Stimulated activated CD4-positive, alpha-beta T cell treated with anti-CD3 and anti-CD28 coated beads, TNF-alpha, amount 100 ng/mL, for 24 hours (primary cell): ENCODE data around the gene KCNMA1.

Experiments
- DNase-seq, 3 experiments: peaks; one replicate each; pipeline ENCODE4 v3.0.0-alpha.2; 2020; ENCODE audit warnings: low read depth in 3 of 3

Gene KCNMA1

DNA sequence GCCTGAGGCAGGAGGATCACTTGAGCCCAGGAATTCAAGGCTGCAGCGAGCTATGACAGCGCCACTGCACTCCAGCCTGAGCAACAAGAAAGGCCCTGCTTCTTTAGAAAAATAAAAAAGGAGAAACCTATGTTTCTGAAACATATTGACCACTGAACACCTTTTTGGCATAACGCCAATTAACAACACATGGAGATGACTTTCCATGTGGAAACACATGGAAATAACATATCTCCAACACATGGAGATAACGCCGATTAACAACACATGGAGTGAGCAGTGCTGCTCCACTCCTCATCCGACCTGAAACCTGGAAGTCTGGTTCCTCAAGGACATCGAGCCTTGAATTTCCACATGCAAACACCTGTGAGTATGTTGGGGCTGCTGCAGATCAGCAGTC is 126.9 kb downstream of the KCNMA1 start:
- no peak for DNase-seq

DNA sequence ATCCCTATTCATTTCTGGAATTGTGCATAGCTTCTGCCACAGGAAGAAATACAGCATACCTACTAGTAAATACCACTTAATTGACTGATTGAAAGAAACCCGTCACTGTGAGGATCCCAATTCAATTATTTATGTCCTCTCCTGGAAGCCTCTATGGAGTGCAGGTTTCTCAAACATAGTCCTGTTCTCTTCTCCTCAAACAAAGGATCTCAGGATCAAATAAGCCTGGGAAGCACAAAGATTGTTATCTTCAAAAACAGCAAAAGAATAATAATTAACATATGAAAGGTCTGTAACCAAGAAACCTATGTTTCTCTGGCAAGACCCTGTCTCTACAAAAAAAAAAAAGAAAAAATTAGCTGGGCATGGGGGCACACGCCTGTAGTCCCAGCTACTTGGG is 127.3 kb downstream of the KCNMA1 start:
- no peak for DNase-seq

- DNase-seq, result no peak
Observed at GRCh38 chr10:77509391-77509790, 128.2 kb downstream of the KCNMA1 start.

- DNase-seq, result no peak
Observed at GRCh38 chr10:77507291-77507880, 130.2 kb downstream of the KCNMA1 start.

- no peak for DNase-seq
Observed at GRCh38 chr10:77506517-77507200, 130.9 kb downstream of the KCNMA1 start.

DNA sequence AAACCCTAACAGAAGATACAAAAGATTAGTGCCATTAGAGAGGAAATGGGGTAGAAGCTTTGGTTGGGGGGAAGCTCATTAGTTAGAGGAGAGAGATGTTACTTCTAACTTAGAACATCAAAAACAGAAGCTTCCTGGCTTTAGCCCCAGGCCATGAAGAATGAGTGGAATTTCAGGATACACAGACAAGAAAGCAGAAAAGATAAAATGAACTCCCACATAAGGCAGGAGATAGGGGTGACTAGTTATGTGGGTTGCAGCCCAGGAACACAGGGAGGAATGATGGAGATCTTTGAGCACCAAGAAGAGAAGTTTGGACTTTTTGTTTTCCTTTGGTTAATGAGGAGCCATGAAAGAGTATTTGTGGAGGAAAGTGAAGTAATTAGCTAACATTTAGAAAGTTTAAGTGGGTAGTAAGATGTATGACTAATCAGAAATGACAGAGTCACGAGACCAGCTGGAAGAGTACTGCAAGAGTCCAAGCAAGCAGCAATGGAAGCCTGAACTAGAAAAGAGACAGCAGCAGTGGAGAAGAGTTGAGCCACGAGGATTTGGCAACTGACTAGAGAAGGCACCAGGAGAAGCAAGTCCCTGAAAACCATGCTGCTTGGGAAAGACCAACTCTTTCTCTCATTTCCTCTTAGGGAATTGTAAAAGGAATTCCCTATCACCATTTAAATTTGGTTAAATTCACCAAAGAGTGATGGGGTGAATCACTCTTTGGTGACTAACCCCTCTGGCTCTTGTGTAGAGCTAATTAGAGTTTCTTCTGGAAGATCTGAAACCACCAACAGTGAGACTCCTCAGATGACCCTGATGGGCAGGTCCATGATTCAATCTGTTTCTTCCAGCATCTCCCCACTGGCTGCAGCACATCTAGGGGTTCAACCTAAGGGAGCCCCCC is 131.9 kb downstream of the KCNMA1 start:
- no peak for DNase-seq

GRCh38 chr10:77504873-77505257 is 132.7 kb downstream of the KCNMA1 start:
- DNase-seq, result no peak

DNA sequence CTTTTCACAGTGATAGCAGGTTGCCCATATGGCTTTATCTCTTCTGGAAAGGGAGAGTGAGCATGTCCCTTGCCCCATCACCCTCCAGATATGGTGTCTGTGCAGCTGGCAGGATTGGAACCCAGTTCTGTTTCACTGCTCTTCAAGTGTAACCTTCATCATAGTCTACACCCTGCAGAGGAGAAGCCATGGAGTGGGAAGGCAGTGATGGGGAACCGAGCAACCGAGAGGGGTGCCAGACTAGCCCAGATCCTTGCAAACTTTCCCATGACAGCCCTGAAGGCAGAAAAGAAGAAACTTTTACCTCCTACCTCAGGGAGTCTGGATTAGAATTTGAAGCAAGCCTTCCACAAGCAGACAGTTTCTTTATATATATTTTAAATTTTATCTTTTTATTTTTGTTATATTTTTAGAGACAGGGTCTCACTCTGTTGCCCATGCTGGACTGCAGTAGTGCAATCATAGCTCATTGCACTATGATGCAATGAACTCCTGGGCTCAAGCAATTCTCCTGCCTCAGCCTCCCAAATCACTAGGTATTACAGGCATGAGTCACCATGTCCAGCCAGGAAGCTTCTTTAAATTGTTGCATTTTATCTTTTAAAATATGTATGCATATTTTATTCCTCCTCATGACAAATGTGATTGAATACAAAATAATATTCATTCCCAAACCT is 133.3 kb downstream of the KCNMA1 start:
- DNase-seq, result no peak

GRCh38 chr10:77501846-77502261 is 135.8 kb downstream of the KCNMA1 start:
- DNase-seq, result no peak

- no peak for DNase-seq
Observed at GRCh38 chr10:77501152-77501845, 136.3 kb downstream of the KCNMA1 start.

DNA sequence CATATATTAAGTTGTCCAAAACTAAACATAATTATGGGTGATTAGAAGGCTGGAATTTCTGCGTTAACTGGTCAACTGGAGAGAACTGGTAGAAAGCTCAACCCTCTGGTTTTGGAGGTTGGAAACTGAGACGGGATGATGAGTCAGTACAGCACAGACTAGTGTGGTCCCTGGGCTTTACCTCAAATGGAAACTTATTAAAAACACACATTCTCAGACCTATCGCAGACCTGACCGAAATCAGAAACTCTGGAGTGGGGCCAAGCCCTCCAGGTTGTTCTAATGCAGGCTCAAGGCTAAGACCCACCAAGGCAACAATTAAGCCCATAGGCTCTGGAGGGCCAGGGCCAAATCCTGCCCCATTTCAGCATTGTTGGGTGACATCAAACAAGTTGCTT is 136.9 kb downstream of the KCNMA1 start:
- no peak for DNase-seq

DNA sequence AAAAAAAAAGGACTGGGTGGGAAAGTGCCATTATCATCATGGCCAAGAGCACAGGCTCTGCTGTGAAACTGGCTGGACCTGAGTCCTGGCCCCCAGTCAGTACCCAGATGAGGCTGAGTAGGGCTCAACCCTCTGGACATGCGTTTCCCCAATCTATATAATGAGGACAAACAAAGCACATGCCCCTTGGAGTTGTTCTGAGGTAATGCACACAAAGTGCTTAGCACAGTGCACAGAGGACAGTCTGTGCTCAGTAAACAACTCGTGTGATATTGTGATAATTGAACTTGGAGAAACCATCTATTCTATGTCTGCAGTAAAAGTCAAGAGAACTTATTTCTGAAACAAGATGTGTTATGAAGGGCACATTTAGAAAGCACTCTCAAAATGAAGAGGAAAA is 138.8 kb downstream of the KCNMA1 start:
- no peak for DNase-seq

DNA sequence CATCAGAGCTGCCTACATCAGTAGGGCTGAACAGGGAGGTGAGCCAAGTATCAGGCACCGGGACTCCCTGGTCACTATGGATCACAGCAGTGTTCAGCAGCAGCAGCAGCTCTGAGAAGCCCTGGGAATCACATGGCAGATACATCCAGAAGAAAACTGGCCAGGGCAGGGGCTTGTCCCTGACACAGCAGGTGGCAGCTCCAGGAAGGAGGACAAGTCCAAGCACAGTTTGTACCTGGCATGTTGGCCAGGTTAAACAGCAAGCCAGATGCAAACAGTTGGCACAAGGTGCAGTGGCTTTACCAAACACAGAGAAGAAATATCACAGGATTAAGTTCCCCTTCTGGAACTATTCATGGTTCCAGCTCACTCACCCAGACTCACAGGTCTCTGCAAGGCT is 139.4 kb downstream of the KCNMA1 start:
- DNase-seq, result no peak

GRCh38 chr10:77497748-77498147 is 139.9 kb downstream of the KCNMA1 start:
- no peak for DNase-seq

GRCh38 chr10:77496941-77497420 is 140.6 kb downstream of the KCNMA1 start:
- no peak for DNase-seq

GRCh38 chr10:77494756-77495541 is 142.7 kb downstream of the KCNMA1 start:
- no peak for DNase-seq

DNA sequence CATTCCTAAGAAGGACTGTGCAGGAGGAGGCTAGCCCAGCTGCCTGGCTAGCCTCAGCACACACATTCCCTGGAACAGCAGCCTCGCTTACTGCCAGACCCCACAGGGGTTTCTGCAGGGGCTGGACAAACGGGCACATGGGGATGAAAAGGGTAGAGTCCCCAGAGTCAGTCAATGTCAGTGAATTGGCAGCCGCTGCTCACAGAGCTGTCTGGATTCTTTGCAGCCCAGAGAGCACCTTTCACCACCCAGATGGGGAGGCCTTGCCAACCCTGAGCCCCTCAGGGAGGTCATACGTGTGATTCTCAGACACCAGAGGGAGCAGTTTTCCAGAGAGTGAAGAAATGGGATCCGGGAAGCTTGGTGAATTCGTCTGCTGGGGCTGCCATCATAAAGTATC is 143.3 kb downstream of the KCNMA1 start:
- no peak for DNase-seq

- DNase-seq, result no peak
Observed at GRCh38 chr10:77493851-77494261, 143.8 kb downstream of the KCNMA1 start.

GRCh38 chr10:77493239-77493806 is 144.3 kb downstream of the KCNMA1 start:
- no peak for DNase-seq

DNA sequence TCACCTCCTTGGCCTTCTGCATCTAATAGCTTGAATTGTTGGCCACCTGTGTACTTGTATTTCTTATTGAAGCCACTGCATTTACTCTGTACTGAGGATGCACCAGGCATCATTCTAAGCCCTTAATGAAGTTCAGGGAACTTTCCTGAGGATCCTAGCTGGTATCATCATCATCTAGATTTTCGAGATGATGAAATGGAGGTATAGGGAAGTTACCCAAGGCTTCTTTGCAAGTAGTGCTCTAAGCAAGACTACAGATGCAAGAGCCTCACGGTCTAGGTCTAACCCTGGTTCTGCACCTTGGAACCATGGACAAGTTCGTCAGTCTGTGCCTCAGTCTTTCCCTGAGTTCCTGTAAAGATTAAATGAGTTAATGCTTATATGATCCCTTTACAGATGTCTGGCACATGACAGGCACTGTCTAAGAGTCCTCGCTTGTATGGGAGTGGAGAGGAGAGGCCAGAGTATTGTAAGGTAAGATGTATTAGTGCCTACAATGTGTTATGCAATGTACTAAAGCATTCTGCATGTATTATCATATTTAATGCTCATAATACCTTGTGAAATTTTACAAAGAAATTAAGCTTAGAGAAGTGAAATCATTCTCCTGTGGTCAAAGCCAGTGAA is 145.1 kb downstream of the KCNMA1 start:
- no peak for DNase-seq
